Loucy (cell line): ENCODE measurements around the gene BID.

ENCODE experiments used
- EZH2phosphoT487 ChIP-seq: fragments of 200-600 bp; IDR thresholded peaks from 2 replicates; pipeline ENCODE4 v1.6.1; 2018; ENCODE audit warnings: antibody characterized with exemption, mild to moderate bottlenecking, moderate library complexity, borderline replicate concordance
- TF ChIP-seq, protein P1 (sequence below): fragments of 200-600 bp; sonication (generic); conservative IDR thresholded peaks from 2 replicates; pipeline ENCODE4 v1.5.1; 2014; ENCODE audit warnings: mild to moderate bottlenecking, antibody characterized with exemption, low read length

DNA sequence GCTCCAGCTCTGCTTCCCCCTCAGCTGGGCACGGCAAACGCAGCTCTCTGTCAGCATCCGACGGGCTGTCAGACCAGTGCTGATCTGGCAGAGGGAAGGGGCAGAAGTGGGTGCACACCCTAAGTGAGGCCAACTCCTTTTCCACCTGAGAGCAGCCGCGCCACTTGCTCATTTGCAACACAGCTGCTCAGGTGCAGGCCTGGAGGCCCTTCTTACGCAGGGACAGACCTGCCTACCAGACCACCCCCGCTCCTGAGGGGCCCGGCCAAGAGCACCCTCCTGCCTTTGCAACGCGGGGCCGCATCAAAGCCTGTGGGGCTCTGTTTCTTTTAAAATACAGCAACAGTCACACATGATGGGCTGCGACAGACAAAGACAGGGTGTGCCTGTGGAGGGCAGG, 47.8 kb upstream of the BID start:
- TF ChIP-seq, protein P1, sequence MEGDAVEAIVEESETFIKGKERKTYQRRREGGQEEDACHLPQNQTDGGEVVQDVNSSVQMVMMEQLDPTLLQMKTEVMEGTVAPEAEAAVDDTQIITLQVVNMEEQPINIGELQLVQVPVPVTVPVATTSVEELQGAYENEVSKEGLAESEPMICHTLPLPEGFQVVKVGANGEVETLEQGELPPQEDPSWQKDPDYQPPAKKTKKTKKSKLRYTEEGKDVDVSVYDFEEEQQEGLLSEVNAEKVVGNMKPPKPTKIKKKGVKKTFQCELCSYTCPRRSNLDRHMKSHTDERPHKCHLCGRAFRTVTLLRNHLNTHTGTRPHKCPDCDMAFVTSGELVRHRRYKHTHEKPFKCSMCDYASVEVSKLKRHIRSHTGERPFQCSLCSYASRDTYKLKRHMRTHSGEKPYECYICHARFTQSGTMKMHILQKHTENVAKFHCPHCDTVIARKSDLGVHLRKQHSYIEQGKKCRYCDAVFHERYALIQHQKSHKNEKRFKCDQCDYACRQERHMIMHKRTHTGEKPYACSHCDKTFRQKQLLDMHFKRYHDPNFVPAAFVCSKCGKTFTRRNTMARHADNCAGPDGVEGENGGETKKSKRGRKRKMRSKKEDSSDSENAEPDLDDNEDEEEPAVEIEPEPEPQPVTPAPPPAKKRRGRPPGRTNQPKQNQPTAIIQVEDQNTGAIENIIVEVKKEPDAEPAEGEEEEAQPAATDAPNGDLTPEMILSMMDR, result no peak
- no peak for TF ChIP-seq EZH2phosphoT487
